Ramos (cell line): Measurements from ENCODE around the gene BRWD1.

Experiments
- in situ Hi-C: fragments of 300-500 bp; cut with MboI; formaldehyde crosslinking; loops from one replicate; pipeline ENCODE4 v1.14.3; 2022; ENCODE audit warnings: low sequenced_read_pairs; ENCODE audit not compliant: unreplicated experiment

The BRWD1 gene

DNA sequence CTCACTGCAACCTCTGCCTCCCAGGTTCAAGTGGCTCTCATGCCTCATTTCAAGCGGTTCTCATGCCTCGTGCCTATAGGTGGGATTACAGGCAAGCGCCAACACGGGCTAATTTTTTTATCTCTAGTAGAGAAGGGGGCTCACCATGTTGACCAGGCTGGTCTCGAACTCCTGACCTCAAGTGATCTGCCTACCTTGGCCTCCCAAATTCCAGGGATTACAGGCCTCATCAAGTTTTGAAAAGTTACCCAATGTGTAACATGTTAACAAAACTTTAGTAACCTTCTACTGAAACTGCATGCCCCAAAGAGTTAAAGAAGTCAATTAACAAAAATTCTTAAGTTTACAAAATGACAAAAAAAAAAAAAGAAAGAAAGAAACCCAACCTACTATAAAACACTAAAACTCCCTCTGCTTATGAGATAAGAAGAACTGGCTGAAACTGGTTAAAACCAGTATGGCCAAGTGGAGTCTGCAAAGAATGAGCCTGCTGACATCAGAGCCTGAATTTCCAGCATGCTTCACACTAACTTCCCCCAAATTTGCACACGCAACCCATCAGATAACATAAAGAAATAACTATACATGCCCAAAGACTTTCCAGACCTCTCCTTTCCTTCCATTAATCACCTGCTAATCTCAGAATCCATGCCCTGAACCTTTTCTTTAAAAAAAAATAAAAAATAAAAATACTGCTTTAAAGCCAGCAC, 104.7 kb downstream of the BRWD1 start:
- in situ Hi-C loops, result no loop called here

DNA sequence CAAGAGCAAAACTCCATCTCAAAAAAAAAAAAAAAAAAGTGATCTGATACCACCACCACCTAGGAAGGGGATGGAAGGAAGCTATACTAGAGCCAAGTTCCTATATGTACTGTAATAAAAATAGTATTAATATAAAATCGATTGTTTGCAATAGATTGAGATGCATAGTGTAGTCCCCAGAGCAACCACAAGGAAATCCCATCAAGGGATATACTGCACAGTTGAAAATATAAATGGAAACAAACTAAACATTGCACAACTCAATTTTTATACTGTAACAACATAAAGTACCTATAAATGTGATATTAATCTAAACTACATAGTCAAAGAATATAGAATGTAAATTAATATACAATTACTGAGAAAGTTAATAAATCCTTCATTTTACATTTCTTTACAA, 109.3 kb downstream of the BRWD1 start:
- in situ Hi-C loops, result no loop called here

DNA sequence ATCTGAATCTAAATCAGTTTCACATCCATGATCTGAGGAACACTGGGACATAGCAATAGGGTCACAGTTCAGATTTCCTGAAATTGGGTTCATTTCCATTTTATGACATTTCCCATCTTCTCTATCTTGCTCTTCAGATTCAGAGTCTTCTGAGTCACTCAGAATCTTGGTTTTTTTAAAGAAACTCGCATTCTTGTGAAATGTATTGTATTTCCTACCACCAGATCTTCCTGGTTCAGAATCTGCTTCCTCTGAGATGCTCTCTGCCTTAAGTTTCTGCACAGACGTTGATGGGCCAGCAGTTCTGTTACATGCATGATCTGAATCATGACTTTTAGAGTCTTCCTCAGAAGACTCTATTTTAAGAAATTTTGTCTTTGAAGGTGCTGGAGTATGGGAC, 114.6 kb downstream of the BRWD1 start:
- in situ Hi-C loops, result loop anchor here (25.0 kb wide), 1 partner anchor 189 kb away; a partner anchor contains a TSS

DNA sequence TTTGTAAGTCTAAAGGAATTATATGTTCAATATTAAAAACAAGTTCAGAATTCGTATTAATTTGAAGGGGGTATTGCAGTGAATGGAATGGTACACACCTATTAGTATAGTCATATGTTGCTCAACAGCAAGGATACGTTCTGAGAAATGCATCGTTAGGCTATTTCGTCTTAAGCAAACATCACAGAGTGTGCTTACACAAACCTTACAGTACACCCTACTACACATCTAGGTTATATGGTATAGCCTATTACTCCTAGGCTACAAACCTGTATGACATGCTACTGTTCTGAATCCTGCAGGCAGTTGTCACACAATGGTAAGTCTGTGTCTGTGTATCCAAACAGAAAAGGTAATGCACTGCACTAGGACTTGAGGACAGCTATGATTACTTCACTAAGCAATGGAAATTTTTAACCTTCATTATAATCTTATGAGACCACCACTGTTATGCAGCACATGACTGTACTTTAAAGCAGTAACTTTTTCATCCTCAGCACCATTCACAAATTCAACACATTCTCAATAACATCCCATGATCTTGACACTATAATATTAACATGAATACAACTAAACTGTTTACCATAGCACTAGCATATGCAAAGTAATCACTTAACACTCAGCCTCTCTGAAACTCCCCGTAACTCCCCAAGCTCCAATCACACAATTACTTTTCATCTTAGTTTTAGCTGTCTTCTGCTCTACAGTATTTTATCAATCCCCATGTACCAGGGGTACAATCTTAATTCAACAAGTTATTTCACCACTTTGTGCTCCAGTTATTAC, 115.8 kb downstream of the BRWD1 start:
- in situ Hi-C loops, result loop anchor here (25.0 kb wide), 1 partner anchor 190 kb away; a partner anchor contains a TSS

DNA sequence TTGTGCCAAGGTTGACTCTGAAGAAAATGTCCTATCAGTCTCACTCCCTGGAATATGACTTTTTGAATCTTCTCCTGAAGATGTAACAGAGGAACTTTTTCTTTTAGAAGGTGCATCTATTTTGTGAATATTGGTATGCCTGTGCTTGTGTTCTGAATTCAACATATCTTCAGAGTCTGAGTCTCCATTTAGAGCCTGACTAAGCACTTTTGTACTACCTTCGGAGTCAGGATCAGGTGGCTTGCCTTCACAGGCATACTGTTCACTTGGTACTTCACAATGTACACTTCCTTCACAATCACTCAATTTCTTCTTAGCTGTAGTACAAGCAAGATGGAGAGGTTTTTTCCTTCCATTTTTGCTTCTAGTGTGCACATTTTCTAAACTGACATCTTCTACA, 116.6 kb downstream of the BRWD1 start:
- in situ Hi-C loops, result loop anchor here (25.0 kb wide), 1 partner anchor 190 kb away; a partner anchor contains a TSS

DNA sequence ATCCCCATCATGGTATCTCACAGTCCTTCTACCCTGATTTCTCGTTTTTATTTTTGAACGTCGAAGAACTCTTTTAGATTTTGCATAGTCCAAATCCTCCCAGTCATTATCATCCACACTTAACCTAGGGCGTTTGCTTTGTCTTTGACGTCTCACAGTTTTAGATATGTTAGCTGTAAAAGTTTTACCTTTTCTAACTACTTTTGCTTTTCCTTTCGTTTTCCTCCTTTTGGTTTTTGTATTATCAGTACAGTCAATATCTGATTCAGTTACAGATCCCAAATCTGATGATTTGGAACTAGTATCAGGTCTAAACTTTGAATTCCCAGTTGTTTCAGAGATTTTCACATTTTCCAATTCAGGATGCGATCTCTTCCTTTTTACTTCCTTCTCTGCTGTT, 117.1 kb downstream of the BRWD1 start:
- in situ Hi-C loops, result loop anchor here (25.0 kb wide), 1 partner anchor 191 kb away; a partner anchor contains a TSS

DNA sequence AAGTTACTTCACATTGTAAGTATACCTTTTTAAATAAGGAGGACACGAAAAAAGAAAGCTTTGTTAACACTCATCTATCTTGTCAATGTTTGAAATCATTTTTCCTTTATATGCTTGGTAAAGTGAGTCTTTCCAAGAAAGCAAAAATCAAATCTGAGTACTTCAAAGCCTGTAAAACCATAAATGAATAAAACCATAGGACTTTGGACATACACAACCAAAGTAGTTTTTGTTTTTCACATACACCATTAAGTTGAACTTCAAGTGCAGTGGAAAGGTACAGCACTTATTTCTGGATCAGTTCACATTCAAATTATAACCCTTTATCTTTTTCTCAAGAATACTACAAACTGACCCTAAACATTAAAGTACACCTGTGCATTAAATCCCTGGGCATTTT, 120.1 kb downstream of the BRWD1 start:
- in situ Hi-C loops, result loop anchor here (25.0 kb wide), 1 partner anchor 194 kb away; a partner anchor contains a TSS

DNA sequence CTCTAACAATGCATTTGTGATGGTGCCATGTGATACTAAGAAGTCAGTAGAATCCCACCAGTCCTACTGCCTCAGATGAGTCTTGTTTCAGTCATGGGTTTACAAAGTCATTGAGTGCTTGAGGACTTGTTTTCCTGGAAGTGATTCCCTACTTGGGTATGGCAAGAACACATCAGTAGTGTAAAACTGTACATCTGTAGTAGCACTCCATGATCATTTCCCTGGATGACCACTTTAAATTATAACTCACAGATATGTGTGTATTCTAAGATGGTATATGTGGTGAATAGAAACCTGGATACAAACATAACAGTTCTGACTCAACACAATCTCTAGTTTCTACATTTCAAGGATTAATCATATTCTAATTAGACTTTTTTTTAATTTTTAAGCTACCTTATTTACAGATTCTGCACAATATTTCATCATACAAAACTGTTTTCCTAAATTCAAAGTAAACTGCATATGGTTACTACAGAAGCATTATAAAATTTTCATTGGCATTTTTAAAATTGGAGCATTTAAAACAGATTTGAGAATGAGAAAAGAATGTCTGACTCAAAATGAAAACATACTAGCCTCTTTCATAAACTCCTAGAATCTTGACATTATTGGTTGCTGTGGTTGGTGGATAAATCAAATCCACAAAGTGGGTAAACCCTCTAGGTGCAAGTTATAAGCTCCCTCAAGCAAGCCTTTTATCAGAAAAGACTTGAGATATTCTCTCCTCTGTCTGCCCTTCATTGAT, 123.4 kb downstream of the BRWD1 start:
- in situ Hi-C loops, result loop anchor here (25.0 kb wide), 1 partner anchor 197 kb away; a partner anchor contains a TSS

DNA sequence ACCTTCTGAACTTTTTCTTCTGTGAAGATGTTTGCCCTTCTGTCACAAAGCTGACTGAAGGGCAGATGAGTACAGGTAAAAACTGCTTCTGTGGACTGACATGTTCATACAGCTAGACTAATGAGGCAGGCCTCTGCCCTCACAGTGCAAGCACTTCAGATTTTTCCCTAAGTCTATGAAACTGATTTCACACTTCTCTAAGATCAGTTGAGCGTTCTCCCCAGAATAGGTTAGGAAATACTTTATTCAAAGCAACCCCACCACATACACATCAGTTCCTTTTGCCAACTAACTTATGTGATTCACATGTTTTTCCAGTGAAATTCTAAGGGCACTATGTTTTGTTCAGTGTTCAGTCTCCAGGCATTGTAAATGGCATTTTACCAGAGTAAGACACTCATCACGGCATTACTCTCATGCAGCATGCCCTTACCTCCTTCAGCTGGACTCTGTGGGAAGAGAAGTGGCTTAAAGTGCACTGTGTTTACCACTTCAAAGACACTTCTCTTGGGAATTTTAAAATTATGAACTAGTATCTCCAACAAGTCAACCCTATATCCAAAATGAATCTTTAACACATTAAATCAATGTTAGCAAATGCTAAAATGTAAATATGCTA, 124.8 kb downstream of the BRWD1 start:
- in situ Hi-C loops, result loop anchor here (25.0 kb wide), 1 partner anchor 199 kb away; a partner anchor contains a TSS

DNA sequence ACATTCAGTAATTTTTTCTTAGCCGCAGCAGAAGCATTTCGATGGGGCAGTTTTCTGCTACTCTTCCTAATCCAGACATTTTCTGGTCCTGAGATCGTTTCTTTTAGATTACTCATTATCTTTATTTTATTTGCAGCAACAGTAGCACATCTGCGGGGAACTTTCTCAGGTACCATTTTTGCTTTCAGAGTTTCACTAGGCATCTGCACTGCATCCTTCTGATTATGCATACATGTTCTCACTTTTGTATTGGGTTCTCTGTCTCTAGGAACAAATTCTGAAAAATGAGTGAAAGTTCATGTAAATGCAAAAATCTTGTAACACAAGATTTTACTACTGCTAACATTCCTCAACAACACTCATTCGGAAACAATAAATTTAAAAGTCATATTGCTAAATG, 126.3 kb downstream of the BRWD1 start:
- in situ Hi-C loops, result loop anchor here (25.0 kb wide), 1 partner anchor 200 kb away; a partner anchor contains a TSS

DNA sequence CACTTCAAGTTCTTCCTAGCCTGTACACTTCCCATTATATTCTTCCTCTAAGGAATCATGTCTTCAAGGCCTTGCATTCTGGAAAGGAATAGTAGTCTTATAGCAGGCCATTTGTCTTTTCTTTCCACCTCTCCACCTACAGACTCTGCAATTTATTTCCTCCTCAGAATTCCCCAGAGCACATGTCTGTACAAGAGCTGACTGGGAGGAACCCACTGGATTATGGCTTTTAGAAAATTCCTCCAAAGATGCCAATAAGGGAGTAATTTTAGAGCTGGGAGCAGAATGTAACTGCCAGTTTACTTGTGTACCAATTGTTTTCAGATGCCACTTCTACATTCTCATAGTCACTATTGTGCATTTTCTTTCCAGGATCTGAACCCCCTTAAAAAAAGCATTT, 126.8 kb downstream of the BRWD1 start:
- in situ Hi-C loops, result loop anchor here (25.0 kb wide), 1 partner anchor 201 kb away; a partner anchor contains a TSS

DNA sequence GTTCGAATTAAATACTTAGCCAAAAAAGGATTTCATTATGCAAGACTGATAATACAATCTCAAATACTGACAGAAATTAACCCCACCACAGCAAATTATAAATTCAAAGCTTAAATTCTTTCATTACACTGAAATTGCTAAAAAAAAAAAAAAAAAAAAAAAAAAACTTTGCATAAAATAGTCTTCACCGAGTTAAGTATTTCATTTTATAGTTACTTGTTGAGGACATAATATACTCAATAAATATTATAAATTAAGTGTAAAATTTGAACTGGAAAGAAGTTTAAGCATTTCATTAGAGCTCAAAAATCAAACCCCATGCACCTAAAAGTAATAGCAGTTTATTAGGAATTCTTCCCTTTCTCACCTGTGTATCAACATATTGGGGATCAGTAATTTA, 128.3 kb downstream of the BRWD1 start:
- in situ Hi-C loops, result loop anchor here (25.0 kb wide), 1 partner anchor 202 kb away; a partner anchor contains a TSS

DNA sequence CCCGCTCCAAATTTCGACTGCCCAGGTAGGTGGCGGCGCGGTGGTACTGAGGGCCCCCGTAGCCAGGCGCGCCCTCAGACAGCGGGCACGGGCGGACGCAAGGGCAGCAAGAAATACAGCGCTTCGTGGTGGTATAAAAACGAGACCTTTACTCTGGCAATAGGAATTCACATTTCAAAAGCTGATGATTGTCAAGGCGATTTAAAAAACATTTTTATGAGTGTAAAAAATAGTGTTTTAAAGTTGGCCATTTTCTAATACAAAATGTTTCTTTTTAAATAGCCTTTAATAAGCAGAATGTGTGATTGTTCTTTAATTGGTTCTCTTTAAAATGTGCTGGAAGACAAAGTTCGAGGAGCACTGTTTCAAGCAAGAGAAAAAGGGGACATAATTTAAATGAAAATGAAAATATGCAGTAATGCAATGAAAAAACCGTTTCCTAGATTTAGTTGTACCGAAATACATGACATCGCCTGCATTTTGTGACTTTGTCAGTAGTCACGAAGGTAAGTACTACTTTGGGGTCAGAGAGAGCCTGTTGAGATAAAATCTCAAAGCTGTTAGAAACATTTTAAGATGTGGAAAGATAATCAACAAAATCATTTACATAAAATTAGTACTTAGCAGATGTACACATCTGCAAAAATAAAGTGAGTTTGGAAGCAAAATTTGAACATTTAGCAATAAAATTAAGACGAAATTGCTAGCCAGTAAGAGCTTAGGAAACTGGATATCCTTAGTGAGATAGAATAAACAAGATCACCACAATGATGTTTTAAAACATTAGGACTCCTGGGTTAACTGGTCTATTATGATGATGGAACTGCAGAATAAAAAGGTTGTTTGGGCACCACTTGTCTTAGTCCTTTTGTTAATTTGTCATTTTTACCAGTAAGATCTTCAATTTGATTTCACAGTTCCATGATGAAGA, 129.1 kb downstream of the BRWD1 start:
- in situ Hi-C loops, result loop anchor here (25.0 kb wide), 1 partner anchor 203 kb away; a partner anchor contains a TSS

DNA sequence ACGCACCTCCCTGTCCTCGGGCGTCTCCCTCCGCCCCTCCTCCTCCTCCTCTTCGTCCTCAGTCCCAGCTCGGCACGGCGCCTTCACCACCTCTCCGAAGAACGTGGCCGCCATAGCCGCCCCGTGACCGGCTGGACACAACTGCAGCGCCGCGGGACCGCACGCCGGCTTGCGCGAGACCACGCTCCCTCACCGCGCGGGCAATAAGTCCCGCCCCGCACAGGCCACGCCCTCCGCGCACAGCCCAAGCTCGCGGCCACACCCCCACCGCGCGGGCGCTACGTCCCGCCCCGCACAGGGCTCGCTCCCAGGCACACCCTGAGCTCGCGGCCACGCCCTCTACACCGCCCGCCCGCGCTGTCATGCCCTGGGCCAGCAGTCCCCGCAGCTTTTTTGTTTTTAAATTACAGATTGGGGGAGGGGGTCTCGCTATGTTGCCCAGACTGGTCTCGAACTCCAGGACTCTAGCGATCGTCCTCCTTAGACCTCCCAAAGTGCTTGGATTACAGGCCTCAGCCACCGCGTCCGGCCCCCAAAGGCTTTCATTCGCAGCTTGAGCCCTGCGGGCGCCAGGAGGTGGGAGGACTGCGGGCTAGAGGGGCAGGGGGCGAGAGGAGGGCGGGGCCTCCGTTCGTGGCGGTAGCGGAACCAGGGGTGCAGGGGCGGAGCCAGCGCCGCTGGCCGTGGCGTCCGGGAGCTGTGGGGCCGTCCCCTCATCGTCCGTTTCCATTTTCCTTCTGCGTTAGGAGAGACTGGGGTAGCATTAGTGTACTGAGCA, 130.0 kb downstream of the BRWD1 start, which contains the start of gene PSMG1:
PSMG1 (minus strand) TSS at position 180 of the 778 bp plus-strand sequence; CDS start at position 114, 66 bp downstream.
- in situ Hi-C loops, result loop anchor here (25.0 kb wide), 1 partner anchor 204 kb away; a partner anchor contains a TSS

DNA sequence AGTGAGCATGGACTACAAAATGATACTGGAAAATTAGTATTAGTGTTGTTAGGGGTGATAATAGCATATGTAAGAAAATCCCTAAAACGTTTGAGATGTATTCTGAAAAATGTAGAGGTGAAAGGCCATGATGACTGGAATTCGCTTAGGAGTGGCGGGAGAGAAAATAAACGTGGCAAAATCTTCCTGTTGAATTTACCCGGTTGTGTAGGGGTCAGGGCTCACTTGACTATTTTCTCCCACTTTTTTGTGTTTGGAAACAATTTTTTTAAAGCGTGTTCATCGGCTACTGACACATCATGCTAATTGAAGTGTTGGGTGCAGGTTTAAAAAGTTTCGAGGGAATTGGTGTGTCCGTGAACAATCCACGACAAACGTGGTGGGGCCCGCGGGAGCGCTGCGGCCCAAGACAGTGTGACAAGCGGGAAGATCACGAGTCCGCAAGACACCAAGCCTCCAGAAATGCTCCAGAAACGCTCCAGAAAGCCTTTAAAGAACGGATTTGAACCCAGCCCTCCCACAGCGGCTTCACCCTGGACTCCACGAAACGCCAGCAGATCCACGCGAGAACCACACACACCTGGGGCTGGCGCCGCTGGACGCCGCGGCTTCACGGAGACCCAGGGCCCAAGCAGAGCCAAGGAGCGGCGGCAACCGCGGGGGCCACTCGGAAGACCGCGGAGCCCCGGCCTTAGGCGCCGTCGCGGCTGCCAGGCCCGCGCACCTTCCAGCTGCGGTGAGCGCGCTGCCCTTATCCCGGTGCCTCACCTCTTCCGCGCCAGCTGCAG, 130.8 kb downstream of the BRWD1 start:
- in situ Hi-C loops, result loop anchor here (25.0 kb wide), 1 partner anchor 205 kb away; a partner anchor contains a TSS

DNA sequence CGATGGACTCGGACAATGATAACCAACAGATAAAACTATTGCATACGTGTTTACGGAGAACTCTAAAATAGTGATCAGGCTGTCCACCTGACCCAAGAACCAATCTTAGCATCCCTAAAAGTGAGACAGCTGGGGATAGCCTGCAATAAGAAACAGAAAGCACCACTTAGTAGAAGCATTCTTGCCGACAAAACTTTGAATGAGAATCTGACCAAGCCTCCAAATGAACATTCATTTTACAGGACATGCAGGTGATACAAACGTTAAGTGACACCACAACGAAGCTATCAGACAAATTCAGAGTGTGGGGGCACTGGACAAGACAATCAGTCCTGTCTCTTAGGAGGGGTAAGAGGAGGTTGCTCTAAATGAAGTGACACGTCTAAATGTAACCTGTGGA, 131.4 kb downstream of the BRWD1 start:
- in situ Hi-C loops, result loop anchor here (25.0 kb wide), 1 partner anchor 205 kb away; a partner anchor contains a TSS
